Urinary bladder (tissue), 4 donors: ENCODE measurements around the gene CABP4. TPM values are rescaled to one million over a fixed set of nuclear protein-coding genes. Genes with fewer than 3 reads are reported as not detected.

Source experiments
- DNase-seq: peaks from one replicate; pipeline ENCODE4 v3.0.0-alpha.2; 2015; ENCODE audit errors: extremely low spot score
- H3K27ac ChIP-seq: one replicate; pipeline ENCODE4 v1.5.1; 2013; ENCODE audit warnings: low read depth, mild to moderate bottlenecking, moderate library complexity
- H3K36me3 ChIP-seq: one replicate; pipeline ENCODE4 v1.6.1; 2013; ENCODE audit warnings: mild to moderate bottlenecking, moderate library complexity; ENCODE audit not compliant: insufficient read depth
- H3K4me1 ChIP-seq: one replicate; pipeline ENCODE4 v1.6.1; 2013; ENCODE audit warnings: mild to moderate bottlenecking, moderate library complexity; ENCODE audit not compliant: insufficient read depth
- H3K4me3 ChIP-seq: one replicate; pipeline ENCODE4 v1.5.1; 2013; ENCODE audit warnings: low read depth, low read length
- WGBS: extraction: QIAGEN DNeasy Blood & Tissue Kit; methylation state at CpG from one replicate; pipeline ENCODE4 v1.1.7; 2013; 5-methylcytosine and 5-hydroxymethylcytosine counted together
- polyA plus RNA-seq: library from polyadenylated mRNA; stranded (reverse); fragments of 200-250 nt; gene quantifications from one replicate; pipeline ENCODE4 v1.2.3, GENCODE V29; 2013
- total RNA-seq: library from RNA; depleted of rRNA; stranded (reverse); fragments of >200 nt; gene quantifications from one replicate; pipeline ENCODE4 v1.2.3, GENCODE V29; 2014
- donor health status: healthy with polysubstance abuse.
- donor health status: healthy.

CABP4 gene
- total RNA-seq, result 0.26 TPM
- 0.96 TPM for polyA plus RNA-seq

DNA sequence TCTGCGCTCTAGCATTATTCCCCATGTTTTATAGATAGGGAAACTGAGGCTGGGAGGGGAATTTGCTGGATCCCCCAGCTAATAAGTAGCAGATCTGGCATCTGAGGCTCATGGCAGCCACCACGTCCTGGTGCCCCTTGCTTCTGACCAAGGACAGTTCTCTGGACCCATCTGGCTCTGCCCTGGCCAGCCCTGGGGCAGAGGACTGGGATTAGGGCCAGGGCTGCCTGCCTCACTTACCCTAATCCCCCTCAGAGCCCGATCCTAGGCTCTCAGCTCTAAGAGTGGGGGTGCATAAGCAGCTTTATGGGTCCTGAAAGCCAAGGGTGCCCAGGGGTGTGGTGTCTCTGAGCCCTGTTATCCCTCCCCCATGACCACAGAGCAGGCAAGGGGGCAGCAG, at the start of gene CABP4:
Gene CABP4, plus strand, starts transcription at position 301 of the 400 bp plus-strand sequence. Its CDS starts 70 bp downstream, at position 371.
- no peak within 1 kb of the TSS for H3K27ac ChIP-seq
- WGBS, result 90% methylated on average over 3 of the region's 3 CpGs
- H3K4me1 ChIP-seq, result no peaks in the 10 kb centered on the region
- H3K36me3 ChIP-seq, result no peaks in the 10 kb centered on the region
- H3K4me3 ChIP-seq, result no peak within 1 kb of the TSS
- no peak for DNase-seq

DNA sequence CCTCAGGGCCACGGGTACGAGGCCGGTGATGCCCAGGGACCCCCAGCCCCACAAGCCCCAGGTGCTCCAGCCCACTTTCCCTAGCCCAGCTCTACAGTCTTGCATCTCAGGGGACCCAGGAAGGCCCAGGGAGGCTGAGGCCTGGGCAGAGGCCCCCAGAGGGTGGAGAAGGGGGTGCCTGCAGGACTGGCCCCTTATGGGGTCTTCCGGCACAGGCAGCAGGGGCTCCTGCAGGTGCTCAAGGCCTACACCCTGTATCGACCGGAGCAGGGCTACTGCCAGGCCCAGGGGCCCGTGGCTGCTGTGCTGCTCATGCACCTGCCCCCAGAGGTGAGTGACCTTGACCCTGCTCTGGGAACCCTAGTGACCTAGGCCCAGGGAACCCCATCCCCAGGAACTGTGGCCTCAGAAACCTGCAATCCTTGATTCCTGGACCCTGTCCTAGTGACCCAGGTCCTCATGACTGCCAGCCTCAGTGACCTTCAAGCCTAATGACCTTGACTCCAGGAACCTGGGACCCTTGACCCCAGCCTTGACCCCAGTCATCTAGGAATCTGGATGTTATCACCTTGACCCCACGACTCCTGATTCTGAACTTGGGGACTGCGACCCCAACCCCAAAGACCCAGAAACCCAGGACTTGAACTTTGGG, 49.3 kb upstream of the CABP4 start:
- no peak overlapping the region for H3K27ac ChIP-seq
- no peaks in the 10 kb centered on the region for H3K36me3 ChIP-seq
- 80% methylated on average over 9 of the region's 9 CpGs for WGBS
- no peak for DNase-seq
- no peak overlapping the region for H3K4me3 ChIP-seq
- no peaks in the 10 kb centered on the region for H3K4me1 ChIP-seq

DNA sequence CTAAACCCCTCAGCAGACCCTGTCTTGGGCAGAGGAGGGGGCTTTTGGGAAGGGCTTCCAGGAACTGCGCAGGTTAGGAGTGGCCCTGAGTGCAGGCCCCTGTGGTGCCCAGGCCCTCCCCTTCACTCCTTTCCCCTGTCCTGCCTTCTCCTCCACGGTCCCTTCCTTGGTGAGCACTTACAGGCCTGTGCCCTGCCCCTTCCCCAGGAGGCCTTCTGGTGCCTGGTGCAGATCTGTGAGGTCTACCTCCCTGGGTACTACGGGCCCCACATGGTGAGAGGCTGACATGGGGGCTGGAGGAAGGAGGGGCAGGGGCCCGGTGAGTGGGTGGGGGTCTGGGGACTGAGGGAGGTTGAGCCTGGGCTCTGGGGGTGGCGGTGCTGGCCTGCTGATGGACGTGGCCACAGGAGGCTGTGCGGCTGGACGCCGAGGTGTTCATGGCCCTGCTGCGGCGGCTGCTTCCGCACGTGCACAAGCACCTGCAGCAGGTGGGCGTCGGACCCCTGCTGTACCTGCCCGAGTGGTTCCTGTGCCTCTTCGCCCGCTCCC, 48.7 kb upstream of the CABP4 start:
- Histone ChIP-seq H3K27ac (no peak overlapping the region), H3K4me1 (no peaks in the 10 kb centered on the region), H3K36me3 (no peaks in the 10 kb centered on the region), H3K4me3 (no peak overlapping the region)
- DNase-seq, result no peak
- WGBS, result 80% methylated on average over 18 of the region's 18 CpGs

DNA sequence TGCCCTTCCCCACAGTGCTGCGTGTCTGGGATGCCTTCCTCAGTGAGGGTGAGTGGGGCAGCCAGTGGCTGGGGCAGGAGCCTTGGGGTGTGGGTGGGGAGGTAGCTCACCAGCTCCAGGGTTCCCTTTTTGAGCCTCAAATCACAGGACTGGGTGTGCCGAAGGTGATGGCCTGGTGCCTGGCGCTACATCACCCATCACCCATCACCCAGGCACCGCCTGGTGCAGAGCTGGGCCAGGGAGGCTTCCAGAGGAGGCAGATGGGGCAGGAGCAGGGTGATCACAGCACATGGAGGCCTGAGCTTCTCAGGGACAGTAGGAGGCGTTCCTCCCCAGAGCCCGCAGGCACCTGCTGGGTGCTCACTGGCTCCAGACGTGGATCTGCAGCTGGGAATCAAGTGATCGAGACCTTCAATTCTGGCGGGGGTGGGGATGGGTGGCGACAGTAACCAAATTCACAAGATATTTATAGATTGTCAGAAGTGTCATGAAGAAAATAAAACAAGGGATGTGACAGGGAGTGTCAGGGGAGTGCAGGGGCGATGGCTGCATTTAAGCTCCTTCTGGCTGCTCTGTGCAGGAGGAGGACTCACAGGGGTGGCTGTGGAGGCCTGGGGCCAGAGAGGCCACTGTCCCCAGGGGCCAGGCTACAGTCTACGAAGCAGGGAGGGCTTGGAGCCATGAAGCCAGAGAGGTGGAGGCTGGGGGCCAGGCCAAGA, 48.0 kb upstream of the CABP4 start:
- H3K36me3 ChIP-seq, result no peaks in the 10 kb centered on the region
- WGBS, result 47% methylated on average over 12 of the region's 12 CpGs
- no peak overlapping the region for H3K4me3 ChIP-seq
- H3K4me1 ChIP-seq, result no peaks in the 10 kb centered on the region
- no peak for DNase-seq
- H3K27ac ChIP-seq, result no peak overlapping the region

DNA sequence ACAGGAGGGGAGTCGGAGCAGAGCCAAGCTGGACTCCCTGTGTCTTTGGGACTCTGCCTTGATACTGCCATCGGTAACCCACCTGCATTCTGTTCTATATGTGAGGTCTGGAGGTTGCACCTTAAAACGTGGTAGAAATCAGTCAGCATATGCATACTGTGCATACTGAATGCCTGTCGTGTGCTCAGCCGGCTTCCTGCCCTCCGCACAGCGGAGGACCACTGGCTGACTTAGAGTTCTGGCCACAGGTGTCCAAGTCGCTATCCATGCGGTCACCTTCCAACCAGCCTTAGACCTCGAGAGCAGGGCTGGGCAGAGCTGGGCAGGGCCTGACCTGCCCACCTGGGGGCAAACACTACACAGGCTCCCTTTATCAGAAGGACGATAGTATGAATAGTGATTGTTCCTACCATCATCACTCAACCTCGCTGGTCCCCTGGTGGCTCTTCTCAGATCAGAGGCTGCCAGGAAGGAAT, 47.4 kb upstream of the CABP4 start:
- DNase-seq, result no peak
- Histone ChIP-seq H3K36me3 (no peaks in the 10 kb centered on the region), H3K27ac (no peak overlapping the region), H3K4me1 (no peaks in the 10 kb centered on the region), H3K4me3 (no peak overlapping the region)
- WGBS, result 62% methylated on average over 12 of the region's 12 CpGs

DNA sequence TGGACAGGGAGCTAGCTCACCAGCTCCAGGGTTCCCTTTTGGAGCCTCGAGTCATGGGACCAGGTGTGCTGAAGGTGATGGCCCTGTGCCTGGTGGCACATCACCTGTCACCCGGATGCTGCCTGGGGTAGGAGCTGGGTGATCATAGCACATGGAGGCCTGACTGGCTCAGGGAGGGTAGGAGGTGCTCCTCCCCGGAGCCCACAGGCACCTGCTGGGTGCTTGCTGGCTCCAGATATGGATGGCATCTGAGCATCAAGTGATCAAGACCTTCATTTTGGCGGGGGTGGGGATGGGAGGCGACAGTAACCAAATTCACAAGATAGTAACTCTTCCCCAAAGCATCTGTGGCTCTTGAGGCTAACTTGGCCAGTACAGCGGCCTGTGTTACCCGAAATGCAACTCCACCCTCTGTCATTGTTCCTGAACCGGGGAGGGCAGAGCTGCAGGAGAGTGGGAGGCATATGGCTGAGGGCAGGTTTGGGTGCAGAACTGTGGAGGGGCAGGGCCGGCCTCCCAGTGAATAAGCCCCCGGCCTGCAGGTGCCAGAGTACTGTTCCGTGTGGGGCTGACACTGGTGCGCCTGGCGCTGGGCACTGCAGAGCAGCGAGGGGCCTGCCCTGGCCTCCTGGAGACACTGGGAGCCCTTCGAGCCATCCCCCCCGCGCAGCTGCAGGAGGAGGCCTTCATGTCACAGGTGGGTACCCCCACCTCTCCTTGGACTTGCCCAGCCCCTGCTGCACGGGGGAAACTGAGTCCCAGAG, 46.5 kb upstream of the CABP4 start:
- no peaks in the 10 kb centered on the region for H3K4me1 ChIP-seq
- no peak for DNase-seq
- H3K36me3 ChIP-seq, result no peaks in the 10 kb centered on the region
- no peak overlapping the region for H3K27ac ChIP-seq
- 74% methylated on average over 18 of the region's 18 CpGs for WGBS
- no peak overlapping the region for H3K4me3 ChIP-seq

DNA sequence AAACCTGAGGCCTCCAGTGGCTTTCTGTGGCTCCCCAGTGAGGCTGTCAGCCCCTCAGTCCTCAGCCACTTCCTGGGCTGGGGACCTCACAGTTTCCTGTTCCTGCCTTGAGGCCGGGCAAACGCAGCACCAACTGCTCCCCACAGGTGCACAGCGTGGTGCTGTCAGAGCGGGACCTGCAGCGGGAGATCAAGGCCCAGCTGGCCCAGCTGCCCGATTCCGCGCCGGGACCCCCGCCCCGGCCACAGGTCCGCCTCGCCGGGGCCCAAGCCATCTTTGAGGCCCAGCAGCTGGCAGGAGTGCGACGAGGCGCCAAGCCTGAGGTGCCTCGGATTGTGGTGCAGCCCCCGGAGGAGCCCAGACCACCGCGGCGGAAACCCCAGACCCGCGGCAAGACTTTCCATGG, 45.9 kb upstream of the CABP4 start:
- WGBS, result 64% methylated on average over 24 of the region's 24 CpGs
- no peaks in the 10 kb centered on the region for H3K36me3 ChIP-seq
- no peaks in the 10 kb centered on the region for H3K4me1 ChIP-seq
- no peak for DNase-seq
- H3K4me3 ChIP-seq, result peak overlapping the region; percentile 3
- no peak overlapping the region for H3K27ac ChIP-seq

DNA sequence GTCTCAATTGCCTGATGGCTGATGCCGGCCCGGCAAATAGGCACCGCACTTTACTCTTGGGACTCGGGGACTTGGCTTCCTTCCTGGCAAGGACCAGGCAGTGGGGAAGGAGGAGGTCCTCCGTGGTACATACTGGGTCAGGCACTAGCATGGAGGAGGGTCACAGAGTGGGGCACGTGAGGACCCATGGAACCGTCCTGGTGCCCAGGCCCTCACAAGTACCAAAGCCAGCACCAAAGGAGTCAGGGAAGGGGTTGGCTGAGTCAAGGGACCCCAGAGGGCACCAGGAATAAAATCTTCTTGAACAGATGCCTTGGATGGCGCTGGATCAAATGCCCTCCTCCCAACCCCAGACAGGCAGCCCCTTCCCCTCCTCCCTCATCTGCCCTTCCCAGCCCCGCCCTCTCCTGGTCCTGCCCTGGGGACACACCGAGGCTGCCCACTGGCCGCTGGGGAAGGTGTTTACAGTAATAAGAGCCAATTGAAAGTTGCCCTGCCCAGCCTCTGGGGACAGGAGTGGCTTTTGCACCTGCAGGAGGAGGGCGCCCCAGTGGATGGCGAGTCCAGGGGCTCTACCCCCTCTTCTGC, 45.3 kb upstream of the CABP4 start:
- DNase-seq, result no peak
- no peaks in the 10 kb centered on the region for H3K4me1 ChIP-seq
- no peak overlapping the region for H3K27ac ChIP-seq
- H3K36me3 ChIP-seq, result no peaks in the 10 kb centered on the region
- no peak overlapping the region for H3K4me3 ChIP-seq
- 29% methylated on average over 13 of the region's 13 CpGs for WGBS

DNA sequence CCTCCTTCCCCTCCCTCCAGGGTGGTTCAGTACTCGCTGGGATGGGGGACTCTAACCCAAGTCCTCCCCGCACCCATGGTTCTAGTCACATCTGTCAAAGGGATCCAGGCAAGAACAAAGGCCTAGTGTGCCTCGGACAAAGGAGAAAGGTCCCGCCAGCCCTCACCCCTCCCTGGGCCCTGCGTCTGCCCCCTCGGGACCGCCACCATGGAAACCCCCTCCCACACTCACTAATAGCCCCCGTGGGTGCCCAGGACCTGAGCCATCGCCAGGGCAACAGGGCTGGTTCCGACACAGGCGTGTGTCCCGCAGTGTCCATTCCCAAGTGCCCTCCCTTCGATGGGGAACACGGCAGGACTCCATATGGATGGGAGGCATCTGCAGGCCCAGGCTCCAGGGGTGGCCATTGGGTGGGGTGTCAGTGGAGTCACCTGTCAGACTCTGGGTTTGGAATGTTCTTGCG, 44.8 kb upstream of the CABP4 start:
- H3K36me3 ChIP-seq, result no peaks in the 10 kb centered on the region
- no peak for DNase-seq

DNA sequence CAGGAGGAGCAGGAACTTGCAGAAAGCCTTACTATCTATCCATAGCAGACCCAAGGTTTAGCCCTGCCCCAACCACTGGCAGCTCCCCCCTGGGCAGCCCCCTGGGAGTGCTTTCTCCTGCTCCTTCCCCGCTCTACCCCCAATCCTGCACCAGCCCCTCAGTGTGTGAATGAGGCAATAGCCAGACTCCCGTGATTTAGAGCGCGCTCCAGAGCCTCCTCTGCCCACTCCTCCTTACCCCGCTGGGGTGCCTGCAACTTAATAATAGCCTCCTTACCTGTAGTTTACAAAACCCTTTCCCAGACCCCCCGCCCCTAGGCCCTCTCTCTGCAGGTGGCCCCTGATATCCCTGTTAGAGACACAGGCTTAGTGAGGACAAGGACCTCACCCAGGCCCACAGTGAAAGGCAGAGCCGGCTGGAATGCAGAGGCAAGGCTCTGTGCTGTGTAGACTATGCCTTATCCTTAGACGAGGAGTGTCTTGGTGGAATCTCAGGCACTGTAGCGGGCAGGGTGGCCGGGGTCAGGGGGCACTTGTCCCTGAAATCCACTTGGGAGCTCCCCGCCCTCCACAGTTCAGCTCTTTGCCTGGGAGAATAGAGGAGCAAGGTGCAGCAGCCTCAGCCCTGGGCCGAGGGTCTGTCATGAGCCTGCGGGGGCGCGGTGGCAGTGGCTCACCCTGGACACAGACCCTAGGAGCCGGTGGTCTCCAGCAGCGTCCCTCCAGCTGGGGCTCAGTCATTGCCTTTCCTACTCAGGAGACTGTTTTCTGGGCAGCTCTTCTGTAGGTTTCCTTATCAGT, 44.0 kb upstream of the CABP4 start:
- Histone ChIP-seq H3K36me3 (no peaks in the 10 kb centered on the region), H3K4me3 (no peak overlapping the region), H3K27ac (no peak overlapping the region), H3K4me1 (no peaks in the 10 kb centered on the region)
- WGBS, result 72% methylated on average over 17 of the region's 17 CpGs
- no peak for DNase-seq

More for the DNA sequence above, 44.8 kb upstream of the CABP4 start:
- Histone ChIP-seq H3K27ac (no peak overlapping the region), H3K4me1 (no peaks in the 10 kb centered on the region), H3K4me3 (no peak overlapping the region)
- WGBS, result 67% methylated on average over 15 of the region's 15 CpGs

DNA sequence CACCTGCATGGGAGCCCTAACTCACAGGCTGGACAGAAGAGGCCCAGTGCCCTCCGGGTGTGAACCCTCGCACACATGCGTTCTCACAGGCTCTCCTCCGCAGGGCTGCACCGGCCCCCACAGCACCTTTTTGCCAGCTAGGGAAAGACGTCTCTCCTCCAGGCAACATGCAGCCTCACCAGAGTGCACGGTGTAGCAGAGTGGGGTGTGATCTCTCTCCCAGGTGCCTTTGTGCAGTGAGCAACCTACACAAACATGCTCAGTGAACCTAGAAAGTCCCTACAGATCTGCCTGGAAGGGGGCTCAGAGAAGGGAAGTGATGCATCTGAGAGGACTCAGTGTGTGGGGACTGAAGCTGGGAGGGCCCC, 43.4 kb upstream of the CABP4 start:
- DNase-seq, result no peak
- no peaks in the 10 kb centered on the region for H3K36me3 ChIP-seq
- 65% methylated on average over 7 of the region's 7 CpGs for WGBS

DNA sequence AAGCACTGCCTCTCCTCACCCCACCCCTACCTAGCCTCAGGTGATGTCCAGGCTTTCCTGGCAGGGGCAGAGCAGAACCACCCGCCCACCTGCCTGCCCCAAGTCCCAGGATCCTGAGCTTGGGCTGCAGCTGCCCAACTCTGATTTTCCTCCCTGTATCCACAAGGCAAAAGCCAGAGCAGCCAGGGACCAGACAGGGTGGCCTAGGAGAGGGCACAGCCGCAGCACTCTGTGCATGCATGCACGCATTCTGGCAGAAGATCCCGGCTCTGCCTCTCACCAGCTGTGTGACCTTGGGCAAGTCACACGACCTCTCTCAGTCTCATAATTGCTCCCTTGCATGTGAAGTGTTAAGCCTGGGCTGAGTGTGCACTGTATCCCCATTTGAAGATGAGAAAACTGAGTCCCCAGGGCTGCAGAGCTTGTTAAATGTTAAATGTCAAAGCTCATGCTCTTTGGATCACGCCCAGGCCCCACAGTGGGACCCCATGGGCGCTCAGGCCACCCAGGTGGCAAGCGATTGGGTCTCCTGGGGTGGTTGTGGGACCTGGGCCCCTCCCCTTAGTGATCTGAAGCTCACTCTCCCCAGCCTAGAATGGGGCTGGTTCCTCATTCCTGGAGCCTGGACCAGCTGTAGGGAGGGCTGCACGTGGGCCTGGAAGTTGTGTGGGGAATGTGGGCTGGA, 42.5 kb upstream of the CABP4 start:
- DNase-seq, result no peak
- Histone ChIP-seq H3K27ac (no peak overlapping the region), H3K4me1 (no peaks in the 10 kb centered on the region), H3K4me3 (no peak overlapping the region), H3K36me3 (no peaks in the 10 kb centered on the region)
- 71% methylated on average over 9 of the region's 9 CpGs for WGBS

More for the DNA sequence above, 43.4 kb upstream of the CABP4 start:
- Histone ChIP-seq H3K27ac (no peak overlapping the region), H3K4me1 (no peaks in the 10 kb centered on the region), H3K4me3 (no peak overlapping the region)
